GM21526 (cell line): Measurements from ENCODE around the gene XIRP2.

Source experiments
- ATAC-seq: cut with Tn5 transposase; IDR thresholded peaks from one replicate; pipeline ENCODE4 v1.9.1; 2021; ENCODE audit warnings: moderate library complexity; ENCODE audit not compliant: unreplicated experiment, low FRiP score

XIRP2 gene, protein sequence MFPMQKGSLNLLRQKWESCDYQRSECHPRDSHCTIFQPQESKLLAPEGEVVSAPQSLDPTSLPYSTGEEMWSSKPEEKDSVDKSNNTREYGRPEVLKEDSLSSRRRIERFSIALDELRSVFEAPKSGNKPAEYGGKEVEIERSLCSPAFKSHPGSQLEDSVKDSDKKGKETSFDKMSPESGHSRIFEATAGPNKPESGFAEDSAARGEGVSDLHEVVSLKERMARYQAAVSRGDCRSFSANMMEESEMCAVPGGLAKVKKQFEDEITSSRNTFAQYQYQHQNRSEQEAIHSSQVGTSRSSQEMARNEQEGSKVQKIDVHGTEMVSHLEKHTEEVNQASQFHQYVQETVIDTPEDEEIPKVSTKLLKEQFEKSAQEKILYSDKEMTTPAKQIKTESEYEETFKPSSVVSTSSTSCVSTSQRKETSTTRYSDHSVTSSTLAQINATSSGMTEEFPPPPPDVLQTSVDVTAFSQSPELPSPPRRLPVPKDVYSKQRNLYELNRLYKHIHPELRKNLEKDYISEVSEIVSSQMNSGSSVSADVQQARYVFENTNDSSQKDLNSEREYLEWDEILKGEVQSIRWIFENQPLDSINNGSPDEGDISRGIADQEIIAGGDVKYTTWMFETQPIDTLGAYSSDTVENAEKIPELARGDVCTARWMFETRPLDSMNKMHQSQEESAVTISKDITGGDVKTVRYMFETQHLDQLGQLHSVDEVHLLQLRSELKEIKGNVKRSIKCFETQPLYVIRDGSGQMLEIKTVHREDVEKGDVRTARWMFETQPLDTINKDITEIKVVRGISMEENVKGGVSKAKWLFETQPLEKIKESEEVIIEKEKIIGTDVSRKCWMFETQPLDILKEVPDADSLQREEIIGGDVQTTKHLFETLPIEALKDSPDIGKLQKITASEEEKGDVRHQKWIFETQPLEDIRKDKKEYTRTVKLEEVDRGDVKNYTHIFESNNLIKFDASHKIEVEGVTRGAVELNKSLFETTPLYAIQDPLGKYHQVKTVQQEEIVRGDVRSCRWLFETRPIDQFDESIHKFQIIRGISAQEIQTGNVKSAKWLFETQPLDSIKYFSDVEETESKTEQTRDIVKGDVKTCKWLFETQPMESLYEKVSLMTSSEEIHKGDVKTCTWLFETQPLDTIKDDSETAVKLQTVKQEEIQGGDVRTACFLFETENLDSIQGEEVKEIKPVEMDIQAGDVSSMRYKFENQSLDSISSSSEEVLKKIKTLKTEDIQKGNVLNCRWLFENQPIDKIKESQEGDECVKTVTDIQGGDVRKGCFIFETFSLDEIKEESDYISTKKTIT (N-terminal part only)

GRCh38 chr2:166888180-166888579, at the start of gene XIRP2:
TSS of gene XIRP2 (plus strand) at chr2:166888480. CDS start at chr2:166903483, 15,003 bp downstream.
- no peak for ATAC-seq

- no peak for ATAC-seq
These were observed 47.1 kb upstream of the XIRP2 start for GRCh38 chr2:166841152-166841551.

- no peak for ATAC-seq
These were observed 46.6 kb upstream of the XIRP2 start for GRCh38 chr2:166841679-166842078.

- ATAC-seq, result no peak
These were observed 44.2 kb upstream of the XIRP2 start for GRCh38 chr2:166844111-166844510.

GRCh38 chr2:166862468-166863132, 25.7 kb upstream of the XIRP2 start:
- no peak for ATAC-seq

DNA sequence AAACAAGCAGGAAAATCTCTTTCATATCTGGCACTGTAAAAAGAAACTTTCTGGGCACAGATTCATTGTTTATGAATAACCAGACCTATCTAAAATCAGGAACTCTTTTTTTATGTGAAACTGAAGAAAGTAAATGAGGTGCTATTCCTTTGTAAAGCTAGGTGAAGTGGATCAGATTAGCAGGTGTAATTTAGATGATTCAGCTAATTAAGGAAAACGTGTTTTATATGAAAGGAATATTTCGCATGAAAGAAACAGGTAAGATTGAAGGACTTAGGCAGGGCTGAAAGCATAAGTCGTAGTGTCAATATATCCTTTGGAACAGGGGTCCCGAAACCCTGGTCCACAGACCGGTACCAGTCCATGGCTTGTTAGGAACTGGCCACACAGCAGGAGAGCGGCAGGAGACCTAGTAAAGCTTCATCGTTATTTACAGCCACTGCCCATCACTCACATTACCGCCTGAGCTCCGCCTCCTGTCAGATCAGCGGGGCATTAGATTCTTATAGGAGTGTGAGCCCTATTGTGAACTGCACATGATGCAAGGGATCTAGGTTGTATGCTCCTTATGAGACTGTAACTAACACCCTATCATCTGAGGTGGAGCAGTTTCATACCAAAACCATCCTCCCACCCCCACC, 20.3 kb upstream of the XIRP2 start:
- ATAC-seq, result no peak

- ATAC-seq, result no peak
These were observed 17.9 kb upstream of the XIRP2 start for GRCh38 chr2:166870346-166870745.

- ATAC-seq, result no peak
These were observed 7.1 kb upstream of the XIRP2 start for GRCh38 chr2:166881177-166881576.

DNA sequence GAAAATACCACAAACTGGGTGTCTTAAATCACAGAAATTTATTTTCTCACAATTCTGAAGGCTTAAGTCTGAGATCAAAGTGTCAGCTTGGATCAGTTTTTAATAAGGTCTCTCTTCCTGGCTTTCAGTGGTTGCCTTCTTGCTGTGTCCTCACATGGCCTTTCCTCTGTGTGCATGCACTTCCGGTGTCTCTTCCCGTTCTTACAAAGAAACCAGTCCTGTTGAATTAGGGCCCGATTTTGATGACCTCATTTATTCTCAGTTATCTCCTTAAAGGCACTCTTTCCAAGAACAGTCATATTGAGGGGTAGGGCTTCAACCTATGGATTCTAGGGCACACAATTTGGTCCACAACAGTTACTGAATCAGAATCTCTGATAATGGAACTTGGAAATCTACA, 5.4 kb upstream of the XIRP2 start:
- no peak for ATAC-seq

DNA sequence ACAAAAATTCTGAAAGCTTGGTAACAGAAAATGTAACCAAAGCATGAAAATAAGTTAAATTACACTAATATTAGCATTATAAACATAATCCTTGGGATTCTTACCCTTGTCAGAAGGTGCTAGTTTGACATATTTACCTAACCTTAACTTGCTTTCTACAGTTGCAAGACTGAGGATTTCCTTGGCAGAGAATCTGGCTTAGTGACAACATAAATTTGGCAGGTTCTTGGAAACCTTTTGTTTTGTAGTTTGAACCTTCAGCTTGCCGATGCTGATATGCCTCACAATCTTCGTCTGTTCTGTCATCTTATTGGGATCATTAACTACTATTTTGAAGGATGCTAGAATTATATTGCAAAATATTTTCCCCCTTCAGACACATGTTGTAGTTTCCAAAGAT, 3.4 kb downstream of the XIRP2 start:
- no peak for ATAC-seq

DNA sequence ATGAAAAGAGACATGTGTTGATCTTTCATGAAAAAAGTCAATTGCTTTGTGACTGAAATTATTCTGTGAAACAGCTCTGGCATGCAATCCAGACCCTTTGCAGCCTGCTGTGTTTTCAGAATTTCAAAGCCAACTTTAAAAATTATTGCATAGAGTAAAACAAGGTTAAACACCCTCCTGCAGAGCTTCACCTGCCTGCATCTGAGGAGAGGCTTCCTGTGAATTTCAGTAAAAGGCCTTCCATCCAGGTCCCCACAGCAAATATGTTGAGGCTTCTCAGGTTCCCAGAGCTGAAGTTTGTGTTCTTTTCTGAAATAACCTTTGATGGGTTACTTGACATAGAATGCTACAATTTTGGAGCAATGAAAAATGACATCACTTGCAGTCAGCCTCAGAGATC, 4.1 kb downstream of the XIRP2 start:
- ATAC-seq, result no peak

GRCh38 chr2:166895243-166895642, 7.0 kb downstream of the XIRP2 start:
- ATAC-seq, result no peak

DNA sequence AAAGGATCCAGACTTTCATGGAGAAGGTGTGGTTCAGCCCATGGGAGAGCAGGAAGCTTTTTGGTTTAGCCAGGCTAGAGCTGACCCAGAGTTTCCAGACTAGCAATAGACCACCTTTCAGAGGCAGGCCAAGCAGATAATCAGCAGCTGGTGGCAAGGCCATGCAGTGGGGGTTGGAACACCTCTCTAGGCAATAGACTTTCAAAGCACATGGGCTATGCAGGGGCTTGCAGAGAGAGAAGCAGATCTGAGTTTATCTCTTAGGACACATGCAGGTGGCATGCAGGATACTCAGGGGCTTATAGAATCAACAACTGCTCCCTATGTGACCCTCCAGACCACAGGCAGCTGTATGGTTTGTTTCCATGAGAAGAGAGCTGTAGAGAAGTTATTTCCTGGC, 9.4 kb downstream of the XIRP2 start:
- ATAC-seq, result no peak

GRCh38 chr2:166899676-166900075, 11.4 kb downstream of the XIRP2 start:
- ATAC-seq, result no peak

- no peak for ATAC-seq
These were observed 12.4 kb downstream of the XIRP2 start for GRCh38 chr2:166900700-166901099.

DNA sequence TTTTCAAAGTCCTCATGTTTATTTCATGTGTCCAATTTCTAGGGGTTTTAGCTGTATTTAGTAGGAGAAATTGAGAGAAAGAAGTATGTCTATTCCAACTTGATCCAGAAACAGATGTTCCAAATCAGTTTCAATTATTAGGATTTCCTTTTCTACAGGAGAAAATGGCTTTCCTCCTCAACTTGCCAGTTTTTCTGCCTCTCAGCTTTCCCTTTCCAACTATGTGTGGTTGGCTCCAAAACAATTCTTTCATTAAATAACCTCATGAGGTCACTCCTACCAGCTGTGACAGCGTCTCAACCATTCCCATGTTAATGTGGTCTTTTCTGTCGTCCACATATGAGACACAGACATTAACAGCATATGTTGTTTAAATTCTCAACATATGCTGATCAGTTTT, 13.1 kb downstream of the XIRP2 start:
- no peak for ATAC-seq

DNA sequence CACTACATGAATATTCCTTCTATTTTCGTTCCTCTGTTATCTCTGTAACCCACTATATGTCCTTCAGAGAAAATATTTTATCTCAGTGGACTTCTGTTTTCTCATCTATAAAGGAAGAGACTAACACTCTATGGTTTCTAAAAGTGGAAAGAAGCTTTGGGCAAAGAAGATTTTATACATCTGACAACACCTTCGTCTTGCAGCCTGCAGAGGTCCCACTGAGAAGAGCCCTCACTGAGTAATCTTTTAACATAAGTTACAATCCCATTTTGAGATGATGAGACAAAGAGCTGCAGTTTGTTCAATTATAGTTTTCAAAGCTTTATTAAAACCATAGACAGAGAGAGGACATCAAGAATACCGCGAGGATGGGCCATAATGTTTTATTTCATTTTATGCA, 28.7 kb downstream of the XIRP2 start:
- ATAC-seq, result no peak

DNA sequence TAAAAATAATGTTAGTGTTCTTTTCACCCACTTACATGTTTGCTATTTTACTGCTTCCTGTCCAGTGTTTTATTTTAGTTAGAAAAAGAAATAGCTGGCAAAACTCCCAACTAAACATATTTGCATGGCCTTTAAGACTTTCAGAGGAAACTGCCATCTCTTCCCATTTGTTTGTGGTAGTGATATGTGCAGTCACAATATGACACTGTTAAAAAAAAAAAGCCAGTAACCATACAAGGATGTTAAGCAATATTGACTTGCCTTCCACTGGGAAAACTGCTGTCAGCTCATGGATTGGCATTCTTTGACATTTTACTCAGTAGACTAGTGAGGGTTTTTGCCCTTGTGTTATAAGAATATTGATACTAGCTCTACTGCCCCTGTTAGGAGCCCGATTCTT, 29.1 kb downstream of the XIRP2 start:
- no peak for ATAC-seq

GRCh38 chr2:166921261-166921896, 33.1 kb downstream of the XIRP2 start:
- no peak for ATAC-seq
